ENCODE measurements around the gene AKT1.

DNA sequence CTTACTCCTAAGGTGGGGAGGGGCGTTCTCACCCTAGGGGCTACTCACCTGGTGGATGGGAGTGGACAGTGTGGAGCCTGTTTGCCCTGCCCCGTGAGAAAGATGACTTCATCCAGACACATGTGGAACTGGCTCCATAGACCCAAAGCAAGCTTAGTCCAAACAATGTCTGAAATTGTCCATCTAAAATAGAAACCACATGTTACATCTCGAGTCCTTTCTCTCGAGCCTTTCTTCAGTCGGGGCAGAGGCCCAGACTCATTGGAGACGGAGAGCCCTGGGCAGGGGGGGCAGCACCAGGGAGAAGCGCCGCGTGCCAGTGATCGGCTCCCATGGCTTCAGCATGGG is 38.3 kb downstream of the AKT1 start:
- TF ChIP-seq, protein P1, sequence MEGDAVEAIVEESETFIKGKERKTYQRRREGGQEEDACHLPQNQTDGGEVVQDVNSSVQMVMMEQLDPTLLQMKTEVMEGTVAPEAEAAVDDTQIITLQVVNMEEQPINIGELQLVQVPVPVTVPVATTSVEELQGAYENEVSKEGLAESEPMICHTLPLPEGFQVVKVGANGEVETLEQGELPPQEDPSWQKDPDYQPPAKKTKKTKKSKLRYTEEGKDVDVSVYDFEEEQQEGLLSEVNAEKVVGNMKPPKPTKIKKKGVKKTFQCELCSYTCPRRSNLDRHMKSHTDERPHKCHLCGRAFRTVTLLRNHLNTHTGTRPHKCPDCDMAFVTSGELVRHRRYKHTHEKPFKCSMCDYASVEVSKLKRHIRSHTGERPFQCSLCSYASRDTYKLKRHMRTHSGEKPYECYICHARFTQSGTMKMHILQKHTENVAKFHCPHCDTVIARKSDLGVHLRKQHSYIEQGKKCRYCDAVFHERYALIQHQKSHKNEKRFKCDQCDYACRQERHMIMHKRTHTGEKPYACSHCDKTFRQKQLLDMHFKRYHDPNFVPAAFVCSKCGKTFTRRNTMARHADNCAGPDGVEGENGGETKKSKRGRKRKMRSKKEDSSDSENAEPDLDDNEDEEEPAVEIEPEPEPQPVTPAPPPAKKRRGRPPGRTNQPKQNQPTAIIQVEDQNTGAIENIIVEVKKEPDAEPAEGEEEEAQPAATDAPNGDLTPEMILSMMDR (IDR thresholded peaks at IDR 0.05; ENCODE audit: low read depth, low read length): no peak
- TF ChIP-seq EZH2phosphoT487 (IDR thresholded peaks at IDR 0.05; ENCODE audit: low read depth): no peak

Data from OCI-LY3 (cell line).